HG02885 (cell line): Measurements from ENCODE around the gene IFITM1.
"Not testable (repeated sequence)": the region's sequence is repeated elsewhere in the genome, so short reads cannot be mapped to it uniquely, and the experiment has no call there.

Experiments
- ATAC-seq: cut with Tn5 transposase; IDR thresholded peaks from one replicate; pipeline ENCODE4 v1.9.1; 2021; ENCODE audit warnings: mild to moderate bottlenecking; ENCODE audit not compliant: unreplicated experiment, poor library complexity

IFITM1 gene

DNA sequence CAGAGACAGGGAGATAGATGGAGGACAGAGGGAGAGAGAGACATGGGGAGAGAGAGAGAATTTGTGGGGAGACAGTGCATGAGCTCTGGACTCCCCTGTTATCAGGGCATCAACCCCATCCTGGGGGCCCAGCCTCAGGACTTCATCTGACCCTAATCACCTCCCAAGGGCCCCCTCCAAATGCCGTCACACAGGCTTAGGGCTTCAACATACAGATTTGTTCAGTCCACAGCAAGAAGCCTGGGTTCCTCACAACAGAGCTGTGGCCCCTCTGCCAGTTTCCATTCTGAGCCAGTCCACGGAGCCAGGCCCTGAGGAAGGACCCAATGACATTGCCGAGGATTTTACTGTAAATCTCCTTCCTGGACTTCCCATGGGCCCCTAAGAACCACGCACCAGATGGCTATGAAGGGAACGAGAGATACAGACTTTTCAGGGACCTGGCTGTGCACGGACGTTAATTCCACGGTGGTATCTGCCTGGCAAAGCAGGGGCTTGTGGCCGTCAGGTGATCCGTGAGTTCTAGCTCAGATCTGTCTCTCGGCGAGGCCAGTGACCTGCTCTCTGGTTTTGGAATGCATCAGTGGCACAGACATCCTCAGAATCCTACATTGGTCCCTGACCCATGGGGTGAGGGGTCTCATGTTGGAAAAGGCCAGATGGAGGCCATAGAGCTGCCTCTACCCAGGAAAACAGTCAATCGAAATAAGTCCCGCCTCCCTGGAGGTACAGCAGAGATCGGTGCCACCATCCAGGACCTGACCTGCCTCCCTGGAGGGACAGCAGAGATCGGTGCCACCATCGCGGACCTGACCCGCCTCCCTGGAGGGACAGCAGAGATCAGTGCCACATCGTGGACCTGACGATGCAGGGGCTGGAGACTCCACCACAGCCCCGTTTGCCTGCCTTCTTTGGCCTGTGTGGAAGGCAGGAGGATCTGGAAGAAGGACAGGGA lies 46.8 kb downstream of the IFITM1 start:
- ATAC-seq, result no peak

GRCh38 chr11:362642-363442 lies 49.0 kb downstream of the IFITM1 start:
- no peak for ATAC-seq

DNA sequence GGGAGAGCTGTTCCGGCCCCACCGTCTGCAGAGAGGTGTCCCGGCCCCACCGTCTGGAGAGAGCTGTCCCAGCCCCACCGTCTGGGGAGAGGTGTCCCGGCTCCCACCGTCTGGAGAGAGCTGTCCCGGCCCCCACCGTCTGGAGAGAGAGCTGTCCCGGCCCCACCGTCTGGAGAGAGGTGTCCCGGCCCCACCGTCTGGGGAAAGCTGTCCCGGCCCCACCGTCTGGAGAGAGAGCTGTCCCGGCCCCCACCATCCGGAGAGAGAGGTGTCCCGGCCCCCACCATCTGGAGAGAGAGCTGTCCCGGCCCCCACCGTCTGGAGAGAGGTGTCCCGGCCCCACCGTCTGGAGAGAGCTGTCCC lies 49.6 kb downstream of the IFITM1 start:
- not testable (repeated sequence) for ATAC-seq

DNA sequence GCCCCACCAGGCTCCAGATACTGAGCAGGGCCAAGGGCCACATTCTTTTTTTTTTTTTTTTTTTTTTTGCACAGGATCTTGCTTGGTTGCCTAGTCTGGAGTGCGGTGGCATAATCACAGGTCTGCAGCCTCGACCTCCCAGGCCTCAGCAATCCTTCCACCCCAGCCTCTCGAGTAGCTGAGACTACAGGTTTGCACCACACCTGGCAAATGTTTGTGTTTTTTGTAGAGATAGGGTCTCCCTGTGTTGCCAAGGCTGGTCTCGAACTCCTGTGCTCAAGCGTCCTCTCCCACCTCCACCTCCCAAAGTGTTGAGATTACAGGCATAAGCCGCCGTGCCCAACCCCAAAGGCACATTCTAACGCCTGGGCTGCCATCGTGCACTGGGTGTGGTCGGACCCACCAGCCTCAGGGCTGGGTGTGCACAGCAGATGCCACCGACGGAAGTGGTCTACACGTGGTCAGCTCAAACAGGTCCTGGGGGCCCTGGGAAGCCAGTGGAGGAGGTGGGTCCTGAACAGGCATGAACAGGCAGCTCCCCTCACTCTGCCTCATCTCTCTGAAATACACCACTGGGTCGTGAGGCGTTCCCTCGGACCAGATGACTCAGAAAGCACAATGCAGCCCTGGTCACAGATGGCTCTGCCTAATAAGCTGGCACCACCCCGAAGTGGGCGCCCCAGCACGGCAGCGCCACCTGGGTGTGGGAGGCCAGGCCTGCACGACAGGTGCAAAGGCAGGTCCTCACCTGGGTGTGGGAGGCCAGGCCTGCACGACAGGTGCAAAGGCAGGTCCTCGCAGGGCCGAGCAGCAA lies 50.3 kb downstream of the IFITM1 start:
- ATAC-seq, result no peak
